Measurements from ENCODE around the gene NOTCH3. TPM values are rescaled to one million over a fixed set of nuclear protein-coding genes. Genes with fewer than 3 reads are reported as not detected.

Gene NOTCH3

GRCh38 chr19:15110418-15110815 is 90.4 kb downstream of the NOTCH3 start:
- H3K18ac ChIP-seq (ENCODE audit: low read length), result peak overlapping the region; percentile 17
- no peak overlapping the region for H4K8ac ChIP-seq (ENCODE audit: low read depth, low read length)
- H3K4me2 ChIP-seq (ENCODE audit: insufficient read depth, low read length, poor library complexity, severe bottlenecking), result no peak overlapping the region
- H3K27me3 ChIP-seq (ENCODE audit: control insufficient read depth in 3 of 3, insufficient read depth in 3 of 3, low read depth in 1 of 3, low read length in 3 of 3), result no peaks in the 10 kb centered on the region
- peaks cover 4 to 9% of the 10 kb centered on the region in 2 donors for H3K4me1 ChIP-seq (ENCODE audit: control insufficient read depth in 2 of 2, insufficient read depth in 1 of 2, low read depth in 1 of 2, low read length in 2 of 2)
- no peak overlapping the region for H2BK120ac ChIP-seq (ENCODE audit: low read depth, low read length)
- H2BK5ac ChIP-seq (ENCODE audit: low read length), result no peak overlapping the region
- no CpG with 5 or more reads among the region's 17 CpGs for WGBS, 2 donors (ENCODE audit: extremely low coverage in 2 of 2, insufficient read length in 2 of 2, insufficient replicate concordance in 1 of 2)
- no peak overlapping the region for H2BK15ac ChIP-seq (ENCODE audit: low read length)
- H3K4ac ChIP-seq (ENCODE audit: low read length), result no peak overlapping the region
- H3K14ac ChIP-seq (ENCODE audit: low read length), result no peak overlapping the region
- H2BK12ac ChIP-seq (ENCODE audit: low read length), result no peak overlapping the region
- H3K9ac ChIP-seq (ENCODE audit: low read depth, low read length, poor library complexity), result no peak overlapping the region
- peaks cover 44 to 64% of the 10 kb centered on the region in 2 donors for H3K36me3 ChIP-seq (replicated peaks in 1 of 2; ENCODE audit: control insufficient read depth in 2 of 2, insufficient read depth in 2 of 2, low read length in 2 of 2)
- H4K91ac ChIP-seq (ENCODE audit: low read depth, low read length, poor library complexity), result no peak overlapping the region
- peaks cover 12% of the 10 kb centered on the region for H3K79me1 ChIP-seq (ENCODE audit: low read depth, low read length)
- H3K9me3 ChIP-seq (replicated peaks in 1 of 2; ENCODE audit: control insufficient read depth in 2 of 2, insufficient read depth in 1 of 2, low read depth in 1 of 2, low read length in 2 of 2), result peaks cover 3 to 4% of the 10 kb centered on the region in 2 donors
- H3K4me3 ChIP-seq (ENCODE audit: low read length in 2 of 2), result no peak overlapping the region
- no peak for DNase-seq (ENCODE audit: low spot score)
- H3K23ac ChIP-seq (ENCODE audit: low read depth, low read length, poor library complexity), result no peak overlapping the region
- H3K27ac ChIP-seq (replicated peaks; ENCODE audit: low read length), result no peak overlapping the region
- no peak overlapping the region for H2AFZ ChIP-seq (ENCODE audit: low read length)
- H2AK5ac ChIP-seq (ENCODE audit: low read depth, low read length), result no peak overlapping the region

- Histone ChIP-seq H3K79me1 (ENCODE audit: low read depth, low read length) (peaks cover 12% of the 10 kb centered on the region), H2AK5ac (ENCODE audit: low read depth, low read length) (no peak overlapping the region), H2BK120ac (ENCODE audit: low read depth, low read length) (no peak overlapping the region), H3K23ac (ENCODE audit: low read depth, low read length, poor library complexity) (no peak overlapping the region), H3K4ac (ENCODE audit: low read length) (no peak overlapping the region), H3K9ac (ENCODE audit: low read depth, low read length, poor library complexity) (no peak overlapping the region), H2BK5ac (ENCODE audit: low read length) (no peak overlapping the region), H3K18ac (ENCODE audit: low read length) (no peak overlapping the region), H3K36me3 (replicated peaks in 1 of 2; ENCODE audit: control insufficient read depth in 2 of 2, insufficient read depth in 2 of 2, low read length in 2 of 2) (peaks cover 40 to 58% of the 10 kb centered on the region in 2 donors), H3K27me3 (ENCODE audit: control insufficient read depth in 3 of 3, insufficient read depth in 3 of 3, low read depth in 1 of 3, low read length in 3 of 3) (no peaks in the 10 kb centered on the region), H4K8ac (ENCODE audit: low read depth, low read length) (no peak overlapping the region), H3K4me3 (ENCODE audit: low read length in 2 of 2) (no peak overlapping the region), H4K91ac (ENCODE audit: low read depth, low read length, poor library complexity) (no peak overlapping the region), H3K27ac (replicated peaks; ENCODE audit: low read length) (no peak overlapping the region), H3K4me2 (ENCODE audit: insufficient read depth, low read length, poor library complexity, severe bottlenecking) (no peak overlapping the region), H2AFZ (ENCODE audit: low read length) (no peak overlapping the region), H3K9me3 (replicated peaks in 1 of 2; ENCODE audit: control insufficient read depth in 2 of 2, insufficient read depth in 1 of 2, low read depth in 1 of 2, low read length in 2 of 2) (peaks cover 4 to 6% of the 10 kb centered on the region in 2 donors), H3K14ac (ENCODE audit: low read length) (no peak overlapping the region), H3K4me1 (ENCODE audit: control insufficient read depth in 2 of 2, insufficient read depth in 1 of 2, low read depth in 1 of 2, low read length in 2 of 2) (peaks cover 4 to 9% of the 10 kb centered on the region in 2 donors), H2BK12ac (ENCODE audit: low read length) (no peak overlapping the region), H2BK15ac (ENCODE audit: low read length) (no peak overlapping the region)
- DNase-seq (ENCODE audit: low spot score), result no peak
- no CpG with 5 or more reads among the region's 49 CpGs for WGBS, 2 donors (ENCODE audit: extremely low coverage in 2 of 2, insufficient read length in 2 of 2, insufficient replicate concordance in 1 of 2)
These were observed 90.9 kb downstream of the NOTCH3 start for GRCh38 chr19:15109768-15110417.

Small RNAs within 50 kb of the gene (small RNA-seq; reads per million reads assigned to genes)
- gene MIR6795 (ENCODE audit: insufficient read depth) (2.0 reads per million), gene RNU6-782P (ENCODE audit: insufficient read depth) (not detected)
